GM23248 (cell line): ENCODE results near the gene RCC2.

Experiments
- EZH2 ChIP-seq: fragments of 200-600 bp; sonication (generic); IDR thresholded peaks from 2 replicates; pipeline ENCODE4 v1.6.1; 2018; ENCODE audit warnings: antibody characterized with exemption, mild to moderate bottlenecking; ENCODE audit not compliant: insufficient read depth, poor library complexity, severe bottlenecking
- EZH2phosphoT487 ChIP-seq: fragments of 200-600 bp; sonication (generic); IDR thresholded peaks from 2 replicates; pipeline ENCODE4 v1.6.1; 2018; ENCODE audit warnings: antibody characterized with exemption, moderate library complexity, mild to moderate bottlenecking, low read depth; ENCODE audit not compliant: insufficient read depth

GRCh38 chr1:17365293-17365692 is 74.2 kb downstream of the RCC2 start:
- TF ChIP-seq EZH2 = no peak
- TF ChIP-seq EZH2phosphoT487 = no peak
